ENCODE measurements around the gene TRIM10. TPM values are rescaled to one million over a fixed set of nuclear protein-coding genes. Genes with fewer than 3 reads are reported as not detected.

TRIM10 gene
- total RNA-seq, 1 donor from 2014 or later, result not detected

GRCh38 chr6:30136570-30137286 lies 24.3 kb downstream of the TRIM10 start:
- CTCF ChIA-PET, result no interaction called here
- Mint-ChIP-seq H3K9me3 (no peaks in the 10 kb centered on the region), H3K4me3 (no peak overlapping the region), H3K27ac (no peak overlapping the region), H3K4me1 (no peaks in the 10 kb centered on the region), H3K27me3 (peaks cover 42% of the 10 kb centered on the region), H3K36me3 (ENCODE audit: low read depth) (no peaks in the 10 kb centered on the region)
- POLR2A ChIA-PET, result interaction anchor here (0.5 kb wide), 1 partner anchor 722 kb away, joined by 5 read pairs; no protein-coding TSS in a partner anchor
- ATAC-seq (ENCODE audit: low read depth), result no peak
- intact Hi-C loops (cut with micrococcal nuclease), result no loop called here
- DNase-seq, result no peak
- no peak for TF ChIP-seq CTCF (IDR thresholded peaks at IDR 0.05)

GRCh38 chr6:30135757-30136156 lies 25.3 kb downstream of the TRIM10 start, which contains the start of gene TRIM40:
TRIM40 (plus strand) TSS chr6:30136140; CDS start chr6:30137037, 897 bp downstream.
- H3K9me3 Mint-ChIP-seq, result no peaks in the 10 kb centered on the region

GRCh38 chr6:30135147-30135546 lies 25.9 kb downstream of the TRIM10 start:
- Mint-ChIP-seq H3K27ac (no peak overlapping the region), H3K36me3 (ENCODE audit: low read depth) (no peaks in the 10 kb centered on the region), H3K9me3 (no peaks in the 10 kb centered on the region), H3K4me3 (no peak overlapping the region), H3K4me1 (peaks cover 6% of the 10 kb centered on the region), H3K27me3 (peaks cover 47% of the 10 kb centered on the region)
- CTCF ChIA-PET, result interaction anchor here (1.1 kb wide), 1 partner anchor 218 kb away, joined by 3 read pairs; no protein-coding TSS in a partner anchor
- DNase-seq (no peak), ATAC-seq (ENCODE audit: low read depth) (no peak)
- POLR2A ChIA-PET, result no interaction called here
- TF ChIP-seq CTCF (IDR thresholded peaks at IDR 0.05), result no peak
- intact Hi-C loops (cut with micrococcal nuclease), result no loop called here

More at GRCh38 chr6:30135757-30136156, 25.3 kb downstream of the TRIM10 start, which contains the start of gene TRIM40:
- no peak within 1 kb of the TSS for H3K4me3 Mint-ChIP-seq
- ChIA-PET CTCF (interaction anchor here (1.1 kb wide), 1 partner anchor 217 kb away, joined by 3 read pairs; no protein-coding TSS in a partner anchor), POLR2A (no interaction called here)
- DNase-seq (no peak), ATAC-seq (ENCODE audit: low read depth) (no peak)
- no peaks in the 10 kb centered on the region for H3K36me3 Mint-ChIP-seq (ENCODE audit: low read depth)
- peaks cover 44% of the 10 kb centered on the region for H3K27me3 Mint-ChIP-seq
- no peak for TF ChIP-seq CTCF (IDR thresholded peaks at IDR 0.05)
- intact Hi-C loops (cut with micrococcal nuclease), result no loop called here
- no peak within 1 kb of the TSS for H3K27ac Mint-ChIP-seq
- H3K4me1 Mint-ChIP-seq, result peaks cover 4% of the 10 kb centered on the region

GRCh38 chr6:30131947-30132497 lies 29.0 kb downstream of the TRIM10 start:
- Mint-ChIP-seq H3K4me3 (no peak overlapping the region), H3K36me3 (ENCODE audit: low read depth) (no peaks in the 10 kb centered on the region), H3K27me3 (peaks cover 61% of the 10 kb centered on the region), H3K27ac (no peak overlapping the region), H3K4me1 (peaks cover 15% of the 10 kb centered on the region), H3K9me3 (no peaks in the 10 kb centered on the region)
- no peak for TF ChIP-seq CTCF (IDR thresholded peaks at IDR 0.05)
- intact Hi-C loops (cut with micrococcal nuclease), result loop anchor here (1.0 kb wide), 4 partner anchors 29 to 394 kb away; no protein-coding TSS in a partner anchor
- no peak for DNase-seq
- ChIA-PET POLR2A (interaction anchor here (1.1 kb wide), 1 partner anchor 29 kb away, joined by 5 read pairs; no protein-coding TSS in a partner anchor), CTCF (interaction anchor here (0.9 to 5.5 kb wide), 10 partner anchors 10 to 394 kb away, joined by 3 to 138 read pairs (median 5); no protein-coding TSS in a partner anchor)
- ATAC-seq (ENCODE audit: low read depth), result no peak

Data from activated B cell treated with CpG ODN at 0.5 μM for 24 hours (primary cell).